Parietal lobe (tissue), 2 donors: ENCODE data around the gene C4BPA. TPM values are rescaled to one million over a fixed set of nuclear protein-coding genes. Genes with fewer than 3 reads are reported as not detected.

ENCODE experiments used
- small RNA-seq: library from RNA; depleted of rRNA; stranded (forward); fragments of <200 nt; gene quantifications from one replicate; pipeline ENCODE3, GENCODE V24; 2014; ENCODE audit warnings: low replicate concordance
- total RNA-seq: library from RNA; depleted of rRNA; stranded (reverse); fragments of >200 nt; gene quantifications from one replicate; pipeline ENCODE4 v1.2.3, GENCODE V29; 2014

C4BPA gene
- not detected for total RNA-seq

DNA sequence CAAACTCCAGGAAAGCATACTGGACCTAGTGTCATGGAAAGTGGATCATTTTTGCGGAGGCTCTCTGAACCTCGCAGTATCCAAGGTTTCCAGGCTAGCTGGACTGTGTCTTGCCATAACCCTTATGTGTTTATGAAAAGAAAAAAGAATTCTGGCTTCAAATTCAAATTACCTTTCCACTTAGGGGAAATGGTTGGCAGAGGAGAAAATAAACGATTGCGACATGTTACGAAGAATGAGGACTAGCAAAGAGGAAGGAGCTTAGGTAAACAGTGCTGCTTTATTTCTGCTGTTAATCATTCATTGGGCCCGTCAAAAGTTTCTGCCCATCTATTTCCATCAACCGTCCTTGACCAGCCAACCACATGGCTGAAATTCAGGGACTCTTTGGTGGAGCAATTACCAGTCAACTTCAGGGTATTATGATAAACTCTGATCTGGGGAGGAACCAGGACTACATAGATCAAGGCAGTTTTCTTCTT lies at the start of gene C4BPA:
TSS of gene C4BPA (plus strand) at position 342 of the 482 bp plus-strand sequence. CDS start 8,793 bp downstream, outside the sequence.

DNA sequence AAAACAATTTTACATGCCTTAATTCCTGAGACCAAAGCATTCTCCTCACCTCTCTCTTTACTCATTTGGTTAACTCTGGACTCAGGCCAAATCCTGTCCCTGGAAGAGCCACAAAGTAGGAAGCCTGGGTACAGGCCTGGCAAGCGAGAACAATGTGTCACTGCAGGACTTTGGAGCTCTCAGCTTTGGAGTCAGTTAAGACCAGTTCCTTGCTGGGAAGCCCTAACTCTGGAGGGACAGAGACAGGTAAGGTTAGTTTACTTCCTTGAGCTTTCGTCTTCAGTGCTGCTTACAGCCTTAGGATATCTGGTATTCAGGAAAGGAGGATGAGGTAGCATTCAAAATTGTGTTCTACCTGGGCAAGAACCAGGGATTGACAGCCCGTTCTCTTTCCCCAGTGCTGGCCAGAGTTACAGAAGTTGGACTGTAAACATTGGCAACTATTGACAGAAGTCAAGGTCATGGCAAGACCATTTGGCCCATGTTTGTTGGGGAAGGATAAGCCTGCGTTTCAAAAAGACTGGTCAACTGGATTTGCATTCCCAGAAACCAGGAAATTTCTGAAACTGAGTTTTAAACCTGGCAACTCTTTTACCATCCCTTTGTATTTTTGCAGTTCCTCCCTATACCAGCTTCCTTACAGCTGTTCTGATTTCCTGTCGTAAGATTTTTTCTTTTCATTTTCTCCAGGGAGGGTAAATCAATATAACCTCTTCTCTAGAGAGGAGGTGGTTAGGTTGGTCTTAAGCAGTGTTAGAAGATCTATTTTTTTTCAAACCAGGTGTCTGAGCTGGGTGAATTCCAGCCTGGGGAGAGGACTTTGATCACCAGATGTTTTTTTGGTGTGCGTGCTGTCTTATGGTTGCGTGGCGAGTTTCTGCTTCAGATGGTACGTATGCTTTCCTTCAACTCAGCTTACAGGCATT lies 15.1 kb upstream of the C4BPA start, which contains the start of gene C4BPB:
TSS of gene C4BPB (plus strand) at position 160 of the 926 bp plus-strand sequence. CDS start at position 832, 672 bp downstream.

Small RNA genes lying within 50 kb of the gene (small RNA-seq; reads per million reads assigned to genes)
- not detected for gene AL445493.1

Other genes with a start within 250 kb of the C4BPA start
- not detected for gene IL20, start 238.6 kb upstream of the C4BPA start, total RNA-seq
- not detected for gene IL24, start 206.8 kb upstream of the C4BPA start, total RNA-seq
- not detected for gene FCMR, start 182.3 kb upstream of the C4BPA start, total RNA-seq
- not detected for gene PIGR, start 157.8 kb upstream of the C4BPA start, total RNA-seq
- not detected for gene FCAMR, start 133.8 kb upstream of the C4BPA start, total RNA-seq
- under 0.01 TPM for gene C1orf116, start 71.5 kb upstream of the C4BPA start, total RNA-seq
- 19.1 TPM for gene YOD1, start 53.0 kb upstream of the C4BPA start, total RNA-seq
- 11.6 TPM for gene PFKFB2, start 51.0 kb upstream of the C4BPA start, total RNA-seq
- not detected for gene C4BPB, start 15.4 kb upstream of the C4BPA start, total RNA-seq
- 4.7 TPM for gene CD55, start 217.4 kb downstream of the C4BPA start, total RNA-seq